ENCODE data around the gene SNAP91. TPM values are rescaled to one million over a fixed set of nuclear protein-coding genes. Genes with fewer than 3 reads are reported as not detected.

SNAP91 gene
- polyA plus RNA-seq, 1 donor (not counting 4 experiments of a cell fraction or from before 2014, with no cell fraction given) = not detected

DNA sequence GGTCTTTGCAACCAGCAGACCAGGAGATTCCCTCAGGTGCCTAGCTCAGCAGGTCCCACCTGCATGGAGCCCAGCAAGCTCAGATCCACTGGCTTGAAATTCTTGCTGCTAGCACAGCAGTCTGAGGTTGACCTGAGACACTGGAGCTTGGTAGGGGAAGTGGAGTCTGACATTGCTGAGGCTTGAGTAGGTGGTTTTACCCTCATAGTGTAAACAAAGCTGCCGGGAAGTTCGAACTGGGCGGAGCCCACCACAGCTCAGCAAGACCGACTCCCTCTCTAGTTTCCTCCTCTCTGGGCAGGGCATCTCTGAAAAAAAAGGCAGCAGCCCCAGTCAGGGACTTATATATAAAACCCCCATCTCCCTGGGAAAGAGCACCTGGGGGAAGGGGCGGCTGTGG is 162.3 kb downstream of the SNAP91 start:
- Histone ChIP-seq H3K4me1 (ENCODE audit: control insufficient read depth, extremely low read depth, insufficient read depth, low read length) (no peaks in the 10 kb centered on the region), H3K79me2 (ENCODE audit: control insufficient read depth, insufficient read depth, low read length) (no peaks in the 10 kb centered on the region), H3K27me3 (ENCODE audit: control insufficient read depth, extremely low read depth, insufficient read depth, low read length) (no peaks in the 10 kb centered on the region), H3K9me1 (ENCODE audit: control insufficient read depth, extremely low read depth, insufficient read depth, low read length) (no peaks in the 10 kb centered on the region), H2AFZ (ENCODE audit: control insufficient read depth, low read length) (no peak overlapping the region), H3K4me2 (ENCODE audit: control insufficient read depth, extremely low read depth, insufficient read depth, low read depth, low read length) (no peak overlapping the region), H3K27ac (ENCODE audit: control insufficient read depth, insufficient read depth, low read length) (no peak overlapping the region), H4K20me1 (ENCODE audit: control insufficient read depth, extremely low read depth, insufficient read depth, low read length) (no peaks in the 10 kb centered on the region), H3K9me3 (ENCODE audit: control insufficient read depth, low read depth, low read length) (no peaks in the 10 kb centered on the region), H3K4me3 (ENCODE audit: control insufficient read depth in 2 of 3, extremely low read depth in 1 of 3, insufficient read depth in 2 of 3, low read depth in 1 of 3, low read length in 3 of 3) (no peak overlapping the region), H3K9ac (ENCODE audit: control insufficient read depth, extremely low read depth, insufficient read depth, low read length) (no peak overlapping the region), H3K36me3 (ENCODE audit: control insufficient read depth in 2 of 2, extremely low read depth in 1 of 2, insufficient read depth in 2 of 2, low read length in 2 of 2) (no peaks in the 10 kb centered on the region)
- TF ChIP-seq, protein P1, sequence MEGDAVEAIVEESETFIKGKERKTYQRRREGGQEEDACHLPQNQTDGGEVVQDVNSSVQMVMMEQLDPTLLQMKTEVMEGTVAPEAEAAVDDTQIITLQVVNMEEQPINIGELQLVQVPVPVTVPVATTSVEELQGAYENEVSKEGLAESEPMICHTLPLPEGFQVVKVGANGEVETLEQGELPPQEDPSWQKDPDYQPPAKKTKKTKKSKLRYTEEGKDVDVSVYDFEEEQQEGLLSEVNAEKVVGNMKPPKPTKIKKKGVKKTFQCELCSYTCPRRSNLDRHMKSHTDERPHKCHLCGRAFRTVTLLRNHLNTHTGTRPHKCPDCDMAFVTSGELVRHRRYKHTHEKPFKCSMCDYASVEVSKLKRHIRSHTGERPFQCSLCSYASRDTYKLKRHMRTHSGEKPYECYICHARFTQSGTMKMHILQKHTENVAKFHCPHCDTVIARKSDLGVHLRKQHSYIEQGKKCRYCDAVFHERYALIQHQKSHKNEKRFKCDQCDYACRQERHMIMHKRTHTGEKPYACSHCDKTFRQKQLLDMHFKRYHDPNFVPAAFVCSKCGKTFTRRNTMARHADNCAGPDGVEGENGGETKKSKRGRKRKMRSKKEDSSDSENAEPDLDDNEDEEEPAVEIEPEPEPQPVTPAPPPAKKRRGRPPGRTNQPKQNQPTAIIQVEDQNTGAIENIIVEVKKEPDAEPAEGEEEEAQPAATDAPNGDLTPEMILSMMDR (optimal IDR thresholded peaks at IDR 0.05 in 1 of 3, IDR thresholded peaks at IDR 0.05 in 1 of 3, conservative IDR thresholded peaks at IDR 0.05 in 1 of 3; ENCODE audit: extremely low read depth in 1 of 3, insufficient read depth in 2 of 3, low read length in 3 of 3) = no peak
- no peak for TF ChIP-seq EZH2 (IDR thresholded peaks at IDR 0.05; ENCODE audit: low read length)
- dilution Hi-C loops (cut with MboI; ENCODE audit: extremely low pct_ligation_motif_present, low sequenced_read_pairs) = no loop called here
- FAIRE-seq = no peak
- DNase-seq (ENCODE audit: low read depth, low spot score) = no peak

- H3K79me2 ChIP-seq (ENCODE audit: control insufficient read depth, insufficient read depth, low read length) = no peaks in the 10 kb centered on the region
- no peaks in the 10 kb centered on the region for H4K20me1 ChIP-seq (ENCODE audit: control insufficient read depth, extremely low read depth, insufficient read depth, low read length)
- H3K36me3 ChIP-seq (ENCODE audit: control insufficient read depth in 2 of 2, extremely low read depth in 1 of 2, insufficient read depth in 2 of 2, low read length in 2 of 2) = no peaks in the 10 kb centered on the region
- H3K4me1 ChIP-seq (ENCODE audit: control insufficient read depth, extremely low read depth, insufficient read depth, low read length) = no peaks in the 10 kb centered on the region
- no peak for FAIRE-seq
- no peak overlapping the region for H3K4me2 ChIP-seq (ENCODE audit: control insufficient read depth, extremely low read depth, insufficient read depth, low read depth, low read length)
- no peaks in the 10 kb centered on the region for H3K9me3 ChIP-seq (ENCODE audit: control insufficient read depth, low read depth, low read length)
- no peaks in the 10 kb centered on the region for H3K9me1 ChIP-seq (ENCODE audit: control insufficient read depth, extremely low read depth, insufficient read depth, low read length)
- no peak overlapping the region for H3K27ac ChIP-seq (ENCODE audit: control insufficient read depth, insufficient read depth, low read length)
- no peak overlapping the region for H2AFZ ChIP-seq (ENCODE audit: control insufficient read depth, low read length)
- H3K9ac ChIP-seq (ENCODE audit: control insufficient read depth, extremely low read depth, insufficient read depth, low read length) = no peak overlapping the region
- TF ChIP-seq, protein P1 (optimal IDR thresholded peaks at IDR 0.05 in 1 of 3, IDR thresholded peaks at IDR 0.05 in 1 of 3, conservative IDR thresholded peaks at IDR 0.05 in 1 of 3; ENCODE audit: extremely low read depth in 1 of 3, insufficient read depth in 2 of 3, low read length in 3 of 3) = no peak
- no peak for TF ChIP-seq EZH2 (IDR thresholded peaks at IDR 0.05; ENCODE audit: low read length)
- H3K4me3 ChIP-seq (ENCODE audit: control insufficient read depth in 2 of 3, extremely low read depth in 1 of 3, insufficient read depth in 2 of 3, low read depth in 1 of 3, low read length in 3 of 3) = no peak overlapping the region
- dilution Hi-C loops (cut with MboI; ENCODE audit: extremely low pct_ligation_motif_present, low sequenced_read_pairs) = no loop called here
- H3K27me3 ChIP-seq (ENCODE audit: control insufficient read depth, extremely low read depth, insufficient read depth, low read length) = no peaks in the 10 kb centered on the region
- no peak for DNase-seq (ENCODE audit: low read depth, low spot score)
Observed at GRCh38 chr6:83539678-83540077, 169.2 kb downstream of the SNAP91 start.
